Calu3 (cell line): Measurements from ENCODE around the gene PLEKHH3. TPM values are rescaled to one million over a fixed set of nuclear protein-coding genes. Genes with fewer than 3 reads are reported as not detected.

Source experiments
- BruUV-seq: library from RNA; stranded (reverse); fragments of 400-500 nt; replicated peaks from 2 replicates; lab custom pipeline; 2021; lab: Mats Ljungman, UMichigan
- CTCF ChIA-PET: fragments of 300-600 bp; sonication (Branson Sonifier 250); formaldehyde crosslinking; loops from one replicate; lab custom pipeline; 2022; ENCODE audit warnings: antibody characterized with exemption; lab: Charles Lee
- DNase-seq: peaks from one replicate; pipeline ENCODE4 v3.0.0; 2022
- H3K27ac Mint-ChIP-seq: one replicate; pipeline ENCODE4 v1.8.0; 2022; ENCODE audit warnings: mixed read lengths; ENCODE audit not compliant: unreplicated experiment
- H3K27me3 Mint-ChIP-seq: one replicate; pipeline ENCODE4 v1.8.0; 2022; ENCODE audit warnings: mixed read lengths; ENCODE audit not compliant: unreplicated experiment
- H3K36me3 Mint-ChIP-seq: one replicate; pipeline ENCODE4 v1.8.0; 2022; ENCODE audit warnings: mild to moderate bottlenecking, moderate library complexity, mixed read lengths; ENCODE audit not compliant: insufficient read depth, unreplicated experiment
- H3K4me1 Mint-ChIP-seq: one replicate; pipeline ENCODE4 v1.8.0; 2022; ENCODE audit warnings: mild to moderate bottlenecking, low read depth, mixed read lengths; ENCODE audit not compliant: unreplicated experiment
- H3K4me3 Mint-ChIP-seq: one replicate; pipeline ENCODE4 v1.8.0; 2022; ENCODE audit warnings: mild to moderate bottlenecking, low read depth, moderate library complexity, mixed read lengths; ENCODE audit not compliant: unreplicated experiment
- H3K9me3 Mint-ChIP-seq: one replicate; pipeline ENCODE4 v1.8.0; 2022; ENCODE audit warnings: low read depth, mixed read lengths; ENCODE audit not compliant: unreplicated experiment
- intact Hi-C: fragments of 100-400 bp; cut with micrococcal nuclease; formaldehyde crosslinking; loops from one replicate; pipeline ENCODE4 v1.10.0; 2022; ENCODE audit not compliant: unreplicated experiment
- total RNA-seq: library from RNA; stranded (reverse); gene quantifications from 2 replicates; pipeline ENCODE4 v1.2.3, GENCODE V29; 2022
- TF ChIP-seq, protein P1 (sequence below): fragments of 200-600 bp; IDR thresholded peaks from one replicate; pipeline ENCODE4 v1.8.0; 2022; ENCODE audit warnings: antibody characterized with exemption; ENCODE audit not compliant: unreplicated experiment

The PLEKHH3 gene
- total RNA-seq, 1 experiment from 2014 or later: 35.2 TPM

DNA sequence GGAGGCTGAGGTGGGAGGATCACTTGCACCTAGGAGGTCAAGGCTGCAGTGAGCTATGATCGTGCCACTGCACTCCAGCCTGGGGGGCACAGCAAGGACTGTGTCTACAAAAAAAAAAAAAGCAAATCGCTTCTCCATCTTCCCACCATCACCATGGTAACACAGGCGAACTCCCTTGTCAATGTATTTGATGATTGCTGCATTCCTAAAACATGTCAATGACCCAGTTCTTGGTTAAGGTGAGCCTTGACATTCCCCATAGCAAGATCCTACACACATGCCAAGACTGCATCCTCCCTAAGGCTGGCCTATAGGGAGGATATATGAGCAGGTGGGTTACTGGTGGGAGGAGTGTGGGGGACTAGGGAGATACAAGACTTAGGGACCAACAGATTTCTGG lies 17.7 kb upstream of the PLEKHH3 start:
- TF ChIP-seq, protein P1, sequence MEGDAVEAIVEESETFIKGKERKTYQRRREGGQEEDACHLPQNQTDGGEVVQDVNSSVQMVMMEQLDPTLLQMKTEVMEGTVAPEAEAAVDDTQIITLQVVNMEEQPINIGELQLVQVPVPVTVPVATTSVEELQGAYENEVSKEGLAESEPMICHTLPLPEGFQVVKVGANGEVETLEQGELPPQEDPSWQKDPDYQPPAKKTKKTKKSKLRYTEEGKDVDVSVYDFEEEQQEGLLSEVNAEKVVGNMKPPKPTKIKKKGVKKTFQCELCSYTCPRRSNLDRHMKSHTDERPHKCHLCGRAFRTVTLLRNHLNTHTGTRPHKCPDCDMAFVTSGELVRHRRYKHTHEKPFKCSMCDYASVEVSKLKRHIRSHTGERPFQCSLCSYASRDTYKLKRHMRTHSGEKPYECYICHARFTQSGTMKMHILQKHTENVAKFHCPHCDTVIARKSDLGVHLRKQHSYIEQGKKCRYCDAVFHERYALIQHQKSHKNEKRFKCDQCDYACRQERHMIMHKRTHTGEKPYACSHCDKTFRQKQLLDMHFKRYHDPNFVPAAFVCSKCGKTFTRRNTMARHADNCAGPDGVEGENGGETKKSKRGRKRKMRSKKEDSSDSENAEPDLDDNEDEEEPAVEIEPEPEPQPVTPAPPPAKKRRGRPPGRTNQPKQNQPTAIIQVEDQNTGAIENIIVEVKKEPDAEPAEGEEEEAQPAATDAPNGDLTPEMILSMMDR: no peak

DNA sequence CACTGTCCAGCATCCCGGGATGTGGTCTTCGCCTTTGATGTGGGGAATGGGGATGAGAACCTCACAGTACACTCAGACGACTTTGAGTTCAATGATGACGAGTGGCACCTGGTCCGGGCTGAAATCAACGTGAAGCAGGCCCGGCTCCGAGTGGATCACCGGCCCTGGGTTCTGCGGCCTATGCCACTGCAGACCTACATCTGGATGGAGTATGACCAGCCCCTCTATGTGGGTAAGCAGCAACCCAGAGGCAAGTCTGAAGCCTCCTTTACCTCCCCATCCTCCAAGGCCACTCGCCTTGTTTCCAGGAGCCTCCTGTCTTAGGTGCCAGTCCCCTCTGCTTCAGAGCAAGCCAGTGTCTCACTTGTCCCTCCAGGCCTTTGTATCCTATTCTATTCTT lies 15.7 kb upstream of the PLEKHH3 start:
- no TSS peak for BruUV-seq
- TF ChIP-seq, protein P1: no peak
- DNase-seq: no peak
- no peak overlapping the region for H3K27ac Mint-ChIP-seq
- intact Hi-C loops: no loop called here
- H3K27me3 Mint-ChIP-seq: peaks cover 8% of the 10 kb centered on the region
- H3K4me3 Mint-ChIP-seq: no peak overlapping the region
- H3K4me1 Mint-ChIP-seq: no peaks in the 10 kb centered on the region
- H3K9me3 Mint-ChIP-seq: no peaks in the 10 kb centered on the region
- CTCF ChIA-PET: no interaction called here
- H3K36me3 Mint-ChIP-seq: no peaks in the 10 kb centered on the region

More for the DNA sequence above, 17.7 kb upstream of the PLEKHH3 start:
- CTCF ChIA-PET: no interaction called here
- no peak overlapping the region for H3K27ac Mint-ChIP-seq
- DNase-seq: no peak
- intact Hi-C loops: no loop called here
- H3K9me3 Mint-ChIP-seq: no peaks in the 10 kb centered on the region
- H3K4me1 Mint-ChIP-seq: no peaks in the 10 kb centered on the region
- no peaks in the 10 kb centered on the region for H3K27me3 Mint-ChIP-seq
- H3K4me3 Mint-ChIP-seq: no peak overlapping the region
- no TSS peak for BruUV-seq
- peaks cover 7% of the 10 kb centered on the region for H3K36me3 Mint-ChIP-seq

DNA sequence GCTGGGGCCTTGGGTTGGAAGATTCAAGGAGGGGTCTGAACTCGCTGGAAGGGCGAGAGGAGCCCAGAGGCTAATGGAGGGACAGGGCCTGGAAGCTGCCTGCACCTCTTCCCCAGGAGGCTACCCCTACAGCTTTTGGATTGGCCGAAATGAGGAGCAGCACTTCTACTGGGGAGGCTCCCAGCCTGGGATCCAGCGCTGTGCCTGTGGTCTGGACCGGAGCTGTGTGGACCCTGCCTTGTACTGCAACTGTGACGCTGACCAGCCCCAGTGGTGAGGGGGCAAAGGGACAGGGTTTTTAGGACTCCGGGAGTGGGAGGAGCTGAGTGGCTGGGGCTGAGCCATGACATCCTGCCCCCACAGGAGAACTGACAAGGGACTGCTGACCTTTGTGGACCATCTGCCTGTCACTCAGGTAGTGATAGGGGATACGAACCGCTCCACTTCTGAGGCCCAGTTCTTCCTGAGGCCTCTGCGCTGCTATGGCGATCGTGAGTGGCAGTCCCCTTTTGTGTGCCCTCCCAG lies 14.3 kb upstream of the PLEKHH3 start:
- no TSS peak for BruUV-seq
- H3K36me3 Mint-ChIP-seq: no peaks in the 10 kb centered on the region
- no peak for DNase-seq
- no peak overlapping the region for H3K4me3 Mint-ChIP-seq
- H3K4me1 Mint-ChIP-seq: no peaks in the 10 kb centered on the region
- no peaks in the 10 kb centered on the region for H3K9me3 Mint-ChIP-seq
- intact Hi-C loops: no loop called here
- H3K27me3 Mint-ChIP-seq: peaks cover 8% of the 10 kb centered on the region
- H3K27ac Mint-ChIP-seq: no peak overlapping the region
- TF ChIP-seq, protein P1: no peak
- CTCF ChIA-PET: interaction anchor here (0.6 to 1.1 kb wide), 2 partner anchors 25 to 113 kb away, joined by 3 read pairs; partner anchors contain the start of gene PSMC3IP

DNA sequence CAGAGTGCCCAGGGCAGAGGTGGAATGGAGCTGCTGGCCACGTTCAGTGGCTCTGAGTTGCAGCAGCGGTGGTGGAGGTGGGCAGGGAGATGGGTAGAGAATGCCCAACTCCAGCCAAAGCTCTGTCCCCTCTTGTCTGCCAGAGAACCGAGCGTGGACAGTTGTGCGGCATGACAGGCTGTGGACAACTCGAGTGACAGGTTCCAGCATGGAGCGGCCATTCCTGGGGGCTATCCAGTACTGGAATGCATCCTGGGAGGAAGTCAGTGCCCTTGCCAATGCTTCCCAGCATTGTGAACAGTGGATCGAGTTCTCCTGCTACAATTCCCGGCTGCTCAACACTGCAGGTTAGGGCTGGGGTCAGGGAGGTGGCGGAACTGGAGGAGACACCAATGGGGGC lies 13.8 kb upstream of the PLEKHH3 start:
- CTCF ChIA-PET: interaction anchor here (1.1 kb wide), 1 partner anchor 112 kb away, joined by 3 read pairs; the partner anchor contains the start of gene PSMC3IP
- BruUV-seq: no TSS peak
- intact Hi-C loops: no loop called here
- no peak overlapping the region for H3K27ac Mint-ChIP-seq
- H3K4me1 Mint-ChIP-seq: no peaks in the 10 kb centered on the region
- TF ChIP-seq, protein P1: no peak
- H3K4me3 Mint-ChIP-seq: no peak overlapping the region
- H3K36me3 Mint-ChIP-seq: no peaks in the 10 kb centered on the region
- DNase-seq: no peak
- H3K9me3 Mint-ChIP-seq: no peaks in the 10 kb centered on the region
- H3K27me3 Mint-ChIP-seq: peaks cover 8% of the 10 kb centered on the region
